Measurements from ENCODE around the gene CTRL.

Gene CTRL

DNA sequence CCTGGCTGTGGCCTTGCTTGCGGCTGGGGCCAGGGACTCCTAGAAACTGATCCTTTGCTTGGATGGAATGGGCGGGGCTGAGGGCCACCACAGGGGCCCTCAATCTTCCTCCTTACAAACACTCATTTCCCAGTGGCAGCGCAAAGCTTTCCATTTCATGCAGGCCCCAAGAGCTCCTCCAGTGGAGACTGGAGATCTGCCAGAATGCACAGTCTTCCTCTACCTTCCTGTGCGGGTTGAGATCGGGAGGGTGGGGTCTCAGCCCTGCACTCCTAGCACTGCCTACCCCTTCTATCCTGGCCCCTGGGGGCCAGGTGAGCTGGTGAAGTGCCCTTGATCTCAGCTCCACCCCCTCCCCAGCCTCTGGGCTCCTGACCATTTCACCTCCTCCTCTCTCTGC lies 45.3 kb downstream of the CTRL start:
- no peak for DNase-seq

DNA sequence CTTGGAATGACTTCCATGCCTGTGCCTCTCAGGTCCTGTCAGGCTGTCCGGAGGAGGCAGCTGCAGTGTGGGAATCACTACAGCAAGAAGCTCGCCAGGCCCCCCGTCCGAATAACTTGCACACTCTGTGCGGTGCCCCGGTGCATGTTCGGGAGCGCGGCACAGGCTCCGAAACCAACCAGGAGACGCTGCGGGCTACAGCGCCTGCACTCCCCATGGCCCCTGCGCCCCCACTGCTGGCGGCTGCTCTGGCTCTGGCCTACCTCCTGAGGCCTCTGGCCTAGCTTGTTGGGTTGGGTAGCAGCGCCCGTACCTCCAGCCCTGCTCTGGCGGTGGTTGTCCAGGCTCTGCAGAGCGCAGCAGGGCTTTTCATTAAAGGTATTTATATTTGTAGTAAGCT lies 45.7 kb downstream of the CTRL start:
- no peak for DNase-seq

DNA sequence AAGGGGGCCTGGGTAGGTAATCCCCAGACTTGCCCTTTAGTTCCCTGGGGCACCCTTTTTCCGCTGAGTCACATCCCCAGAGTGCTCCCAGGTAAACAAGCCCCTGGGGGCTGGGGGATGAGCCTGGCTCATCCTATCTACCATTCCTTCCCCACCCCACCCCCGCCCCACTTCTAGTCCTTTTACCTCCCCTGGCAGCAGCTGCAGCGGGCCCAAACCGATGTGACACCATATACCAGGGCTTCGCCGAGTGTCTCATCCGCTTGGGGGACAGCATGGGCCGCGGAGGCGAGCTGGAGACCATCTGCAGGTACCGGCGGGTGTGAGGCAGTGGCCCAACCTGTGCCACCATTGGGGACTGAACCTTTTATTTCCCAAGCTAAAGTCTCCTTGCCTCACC lies 46.1 kb downstream of the CTRL start:
- DNase-seq = no peak

DNA sequence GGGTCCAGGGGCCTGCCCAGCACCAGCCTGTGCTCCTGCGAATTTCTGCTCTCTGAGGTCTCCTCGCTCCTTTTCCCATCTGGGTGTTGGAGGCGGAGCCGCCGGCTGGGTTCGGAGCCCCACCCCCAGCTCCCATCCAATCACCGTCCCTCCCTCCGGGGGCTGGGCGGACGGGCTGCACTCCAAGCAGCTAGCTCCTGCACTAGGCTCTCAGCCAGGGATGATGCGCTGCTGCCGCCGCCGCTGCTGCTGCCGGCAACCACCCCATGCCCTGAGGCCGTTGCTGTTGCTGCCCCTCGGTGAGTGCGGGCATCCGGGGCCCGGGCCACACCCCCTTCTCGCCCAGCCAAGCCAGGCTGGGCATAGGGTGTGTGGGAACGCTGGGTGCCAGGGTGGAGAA lies 47.0 kb downstream of the CTRL start, which contains the start of gene NRN1L:
NRN1L (plus strand) TSS at position 202 of the 400 bp plus-strand sequence; CDS start at position 221, 19 bp downstream.
- peak; percentile 88 for DNase-seq

DNA sequence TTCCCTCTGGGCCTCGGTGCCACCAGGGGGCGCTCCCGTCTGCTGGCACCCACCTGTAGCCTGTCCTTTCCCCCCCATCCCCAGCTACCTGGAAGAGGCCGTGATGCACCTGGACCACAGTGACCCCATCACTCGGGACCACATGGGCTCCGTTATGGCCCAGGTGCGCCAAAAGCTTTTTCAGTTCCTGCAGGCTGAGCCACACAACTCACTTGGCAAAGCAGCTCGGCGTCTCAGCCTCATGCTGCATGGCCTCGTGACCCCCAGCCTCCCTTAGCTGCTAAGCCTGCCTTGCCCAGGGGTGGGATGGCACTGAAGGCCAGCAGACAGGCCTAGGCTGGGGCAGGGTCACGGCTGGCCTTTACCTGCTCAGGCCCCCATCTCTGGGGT lies 47.8 kb downstream of the CTRL start:
- DNase-seq = peak; percentile 32

DNA sequence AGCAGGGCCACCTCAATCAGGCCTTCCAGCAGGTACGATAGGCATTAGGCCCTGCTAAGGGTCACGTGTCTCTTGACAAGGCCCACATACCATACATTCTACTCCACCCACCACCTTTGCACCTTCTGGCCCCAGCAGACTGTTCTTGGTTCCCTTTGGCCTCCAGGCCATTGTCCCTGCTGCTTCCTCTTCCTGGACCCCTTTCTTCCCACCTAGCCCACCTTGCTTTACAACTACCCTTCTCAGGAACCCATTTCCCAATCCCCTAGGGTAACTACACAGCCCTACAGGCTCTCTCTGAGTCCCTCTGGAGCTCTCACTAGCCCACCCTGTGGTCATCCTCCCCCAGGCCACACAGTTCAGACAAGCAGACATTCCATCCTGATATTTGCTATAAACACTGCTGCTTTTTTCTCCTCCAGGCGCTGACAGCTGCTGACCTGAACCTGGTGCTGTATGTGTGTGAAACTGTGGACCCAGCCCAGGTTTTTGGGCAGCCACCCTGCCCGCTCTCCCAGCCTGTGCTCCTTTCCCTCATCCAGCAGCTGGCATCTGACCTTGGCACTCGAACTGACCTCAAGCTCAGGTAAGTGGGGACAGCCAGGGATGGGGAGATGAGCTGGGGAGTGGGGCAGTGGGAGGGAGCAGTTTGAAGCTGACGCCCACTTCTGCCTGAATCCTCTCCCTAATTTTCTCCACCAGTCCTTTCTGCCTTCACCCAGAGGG lies 48.4 kb downstream of the CTRL start:
- DNase-seq = no peak

DNA sequence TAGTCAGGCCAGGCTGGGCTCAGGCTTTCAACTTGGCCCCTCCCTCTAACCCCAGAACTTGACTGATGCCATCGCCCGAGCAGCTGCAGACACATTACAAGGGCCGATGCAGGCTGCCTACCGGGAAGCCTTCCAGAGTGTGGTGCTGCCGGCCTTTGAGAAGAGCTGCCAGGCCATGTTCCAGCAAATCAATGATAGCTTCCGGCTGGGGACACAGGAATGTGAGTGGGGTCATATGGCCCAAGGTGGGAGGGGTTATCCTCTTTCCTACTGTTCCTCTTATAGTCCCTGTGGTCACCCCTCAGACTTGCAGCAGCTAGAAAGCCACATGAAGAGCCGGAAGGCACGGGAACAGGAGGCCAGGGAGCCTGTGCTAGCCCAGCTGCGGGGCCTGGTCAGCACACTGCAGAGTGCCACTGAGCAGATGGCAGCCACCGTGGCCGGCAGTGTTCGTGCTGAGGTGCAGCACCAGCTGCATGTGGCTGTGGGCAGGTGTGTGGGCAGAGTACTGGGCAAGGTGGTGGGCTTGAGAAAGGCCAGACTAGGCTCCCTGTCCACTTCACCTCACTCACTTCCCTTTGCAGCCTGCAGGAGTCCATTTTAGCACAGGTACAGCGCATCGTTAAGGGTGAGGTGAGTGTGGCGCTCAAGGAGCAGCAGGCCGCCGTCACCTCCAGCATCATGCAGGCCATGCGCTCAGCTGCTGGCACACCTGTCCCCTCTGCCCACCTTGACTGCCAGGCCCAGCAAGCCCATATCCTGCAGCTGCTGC lies 49.1 kb downstream of the CTRL start:
- no peak for DNase-seq

DNA sequence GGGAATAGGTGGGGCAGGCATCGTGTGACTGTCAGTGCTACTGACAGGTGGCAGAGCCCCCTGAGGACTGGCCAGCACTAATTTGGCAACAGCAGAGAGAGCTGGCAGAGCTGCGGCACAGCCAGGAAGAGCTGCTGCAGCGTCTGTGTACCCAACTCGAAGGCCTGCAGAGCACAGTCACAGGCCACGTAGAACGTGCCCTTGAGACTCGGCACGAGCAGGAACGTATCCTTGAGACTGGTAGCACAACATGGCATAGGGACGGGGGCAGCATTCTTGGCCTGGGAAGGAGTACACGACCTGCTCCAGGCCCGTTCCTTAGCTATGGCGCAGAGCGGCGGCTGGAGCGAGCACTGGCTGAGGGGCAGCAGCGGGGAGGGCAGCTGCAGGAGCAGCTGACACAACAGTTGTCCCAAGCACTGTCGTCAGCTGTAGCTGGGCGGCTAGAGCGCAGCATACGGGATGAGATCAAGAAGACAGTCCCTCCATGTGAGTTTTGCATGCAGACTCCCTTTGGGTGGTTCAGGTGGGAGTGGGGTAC lies 50.0 kb downstream of the CTRL start:
- no peak for DNase-seq

DNA sequence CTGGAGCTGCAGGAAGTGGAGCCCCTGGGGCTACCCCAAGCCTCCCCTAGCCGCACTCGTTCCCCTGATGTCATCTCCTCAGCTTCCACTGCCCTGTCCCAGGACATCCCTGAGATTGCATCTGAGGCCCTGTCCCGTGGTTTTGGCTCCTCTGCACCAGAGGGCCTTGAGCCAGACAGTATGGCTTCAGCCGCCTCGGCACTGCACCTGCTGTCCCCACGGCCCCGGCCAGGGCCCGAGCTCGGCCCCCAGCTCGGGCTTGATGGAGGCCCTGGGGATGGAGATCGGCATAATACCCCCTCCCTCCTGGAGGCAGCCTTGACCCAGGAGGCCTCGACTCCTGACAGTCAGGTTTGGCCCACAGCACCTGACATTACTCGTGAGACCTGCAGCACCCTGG lies 51.1 kb downstream of the CTRL start:
- no peak for DNase-seq

DNA sequence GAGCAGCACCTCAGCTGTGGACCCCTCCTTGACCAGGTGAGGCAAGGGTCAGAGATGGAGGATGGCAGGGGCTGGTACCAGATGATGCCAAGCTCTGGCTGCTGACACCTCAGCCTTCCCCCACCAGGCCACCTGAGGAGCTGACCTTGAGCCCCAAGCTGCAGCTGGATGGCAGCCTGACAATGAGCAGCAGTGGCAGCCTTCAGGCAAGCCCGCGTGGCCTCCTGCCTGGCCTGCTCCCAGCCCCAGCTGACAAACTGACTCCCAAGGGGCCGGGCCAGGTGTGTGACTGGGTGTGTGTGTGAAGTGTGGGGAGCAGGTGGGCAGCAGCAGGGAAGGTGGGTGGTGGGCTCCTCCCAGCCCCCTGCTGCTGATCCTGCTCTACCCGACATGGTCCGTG lies 51.7 kb downstream of the CTRL start:
- no peak for DNase-seq

Data from fibroblast of skin of back (primary cell).